GM23338 (cell line): ENCODE results near the gene DSCAML1. TPM values are rescaled to one million over a fixed set of nuclear protein-coding genes. Genes with fewer than 3 reads are reported as not detected.
A peak's percentile ranks its signal among the peaks of the same experiment; 100 is the strongest.

ENCODE experiments used
- ATAC-seq: fragments of 200-7000 bp; cut with Tn5 transposase; 3 replicates; pipeline ENCODE4 v1.9.1; 2020
- DNase-seq: peaks from one replicate; pipeline ENCODE4 v3.0.0-alpha.2; 2015; ENCODE audit warnings: low spot score
- H2AFZ ChIP-seq: fragments of 200-600 bp; sonication (generic); 2 replicates; pipeline ENCODE4 v1.8.0; 2016; ENCODE audit warnings: antibody characterized with exemption, mild to moderate bottlenecking, moderate library complexity
- H3F3A ChIP-seq: fragments of 200-600 bp; sonication (generic); replicated peaks from 2 replicates; pipeline ENCODE4 v1.8.0; 2017; ENCODE audit warnings: antibody characterized with exemption, mixed run types, low read depth
- H3K27ac ChIP-seq: fragments of 200-600 bp; sonication (generic); 2 replicates; pipeline ENCODE4 v1.6.1; 2016; ENCODE audit warnings: low read depth
- H3K27me3 ChIP-seq: fragments of 200-600 bp; sonication (generic); 2 replicates; pipeline ENCODE4 v1.8.0; 2016; ENCODE audit warnings: mild to moderate bottlenecking, mixed run types, moderate library complexity; ENCODE audit not compliant: insufficient read depth
- H3K36me3 ChIP-seq: fragments of 200-600 bp; sonication (generic); 2 replicates; pipeline ENCODE4 v1.8.0; 2016; ENCODE audit warnings: mild to moderate bottlenecking; ENCODE audit not compliant: insufficient read depth
- H3K4me1 ChIP-seq: fragments of 200-600 bp; sonication (generic); 2 replicates; pipeline ENCODE4 v1.8.0; 2016; ENCODE audit warnings: mild to moderate bottlenecking, moderate library complexity; ENCODE audit not compliant: insufficient read depth
- H3K4me2 ChIP-seq: fragments of 200-600 bp; sonication (generic); 2 replicates; pipeline ENCODE4 v1.7.1; 2017; ENCODE audit warnings: mixed run types
- H3K4me3 ChIP-seq: fragments of 200-600 bp; sonication (generic); 2 replicates; pipeline ENCODE4 v1.6.1; 2016; ENCODE audit warnings: mixed run types
- H3K79me2 ChIP-seq: fragments of 200-600 bp; sonication (generic); replicated peaks from 2 replicates; pipeline ENCODE4 v1.8.0; 2017; ENCODE audit warnings: mild to moderate bottlenecking; ENCODE audit not compliant: insufficient read depth
- H3K9me2 ChIP-seq: fragments of 200-600 bp; sonication (generic); 2 replicates; pipeline ENCODE4 v1.8.0; 2017; ENCODE audit not compliant: insufficient read depth
- H4K20me1 ChIP-seq: fragments of 200-600 bp; sonication (generic); replicated peaks from 2 replicates; pipeline ENCODE4 v1.8.0; 2017; ENCODE audit warnings: mild to moderate bottlenecking; ENCODE audit not compliant: insufficient read depth
- H3K27ac Mint-ChIP-seq: 2 replicates; pipeline ENCODE4 v1.8.0; 2020; ENCODE audit warnings: inconsistent platforms, mild to moderate bottlenecking, moderate library complexity, mixed read lengths
- H3K27me3 Mint-ChIP-seq: 3 replicates; pipeline ENCODE4 v1.8.0; 2022; ENCODE audit warnings: low read depth, mild to moderate bottlenecking, moderate library complexity, mixed read lengths, inconsistent platforms; ENCODE audit not compliant: insufficient read depth, poor library complexity
- H3K36me3 Mint-ChIP-seq: 3 replicates; pipeline ENCODE4 v1.8.0; 2021; ENCODE audit warnings: low read depth, mild to moderate bottlenecking, inconsistent platforms, moderate library complexity, mixed read lengths
- H3K4me1 Mint-ChIP-seq: 3 replicates; pipeline ENCODE4 v1.8.0; 2020; ENCODE audit warnings: mild to moderate bottlenecking, inconsistent platforms, mixed read lengths
- H3K4me3 Mint-ChIP-seq: 3 replicates; pipeline ENCODE4 v1.8.0; 2021; ENCODE audit warnings: moderate library complexity, mild to moderate bottlenecking, inconsistent platforms, mixed read lengths
- H3K9me3 Mint-ChIP-seq: 3 replicates; pipeline ENCODE4 v1.8.0; 2020; ENCODE audit warnings: moderate library complexity, mild to moderate bottlenecking, inconsistent platforms, mixed read lengths
- CREB1 ChIP-seq: fragments of 250-450 bp; sonication (Bioruptor Pico); IDR thresholded peaks from 2 replicates; pipeline ENCODE4 v1.5.0; 2020; ENCODE audit warnings: low read depth, mild to moderate bottlenecking, moderate library complexity
- EZH2 ChIP-seq: fragments of 200-600 bp; sonication (generic); IDR thresholded peaks from one replicate; pipeline ENCODE4 v1.8.0; 2017; ENCODE audit warnings: antibody characterized with exemption, mild to moderate bottlenecking, low read depth; ENCODE audit not compliant: unreplicated experiment
- EZH2phosphoT487 ChIP-seq: fragments of 200-600 bp; sonication (generic); IDR thresholded peaks from one replicate; pipeline ENCODE4 v1.8.1; 2018; ENCODE audit warnings: antibody characterized with exemption; ENCODE audit not compliant: unreplicated experiment
- JUNB ChIP-seq: IDR thresholded peaks from one replicate; pipeline ENCODE4 v1.6.1; 2016; ENCODE audit warnings: antibody characterized with exemption; ENCODE audit not compliant: unreplicated experiment
- NANOG ChIP-seq: IDR thresholded peaks from 2 replicates; pipeline ENCODE4 v1.6.1; 2016; ENCODE audit warnings: antibody characterized with exemption, borderline replicate concordance
- POLR2AphosphoS5 ChIP-seq: IDR thresholded peaks from 2 replicates; pipeline ENCODE4 v1.6.1; 2016; ENCODE audit warnings: antibody characterized with exemption, low read depth
- ZNF114 ChIP-seq: fragments of 250-450 bp; sonication (Bioruptor Pico); IDR thresholded peaks from 2 replicates; pipeline ENCODE4 v1.5.0; 2020; ENCODE audit warnings: mild to moderate bottlenecking, moderate library complexity
- ZNF331 ChIP-seq: fragments of 250-450 bp; sonication (Bioruptor Pico); IDR thresholded peaks from 2 replicates; pipeline ENCODE4 v1.5.0; 2020; ENCODE audit warnings: low read depth, mild to moderate bottlenecking, moderate library complexity
- polyA plus RNA-seq: library from polyadenylated mRNA; unstranded; fragments of >200 nt; fragmentation: Nextera tagmentation; extraction: Ambion mirVana; gene quantifications from 2 replicates; pipeline ENCODE4 v1.2.1, GENCODE V29; 2016
- total RNA-seq: library from RNA; depleted of rRNA; stranded (reverse); fragments of >200 nt; shearing (Covaris generic); gene quantifications from 2 replicates; pipeline ENCODE4 v1.2.3, GENCODE V29; 2014
- TF ChIP-seq, protein P1 (sequence below), 2 experiments: fragments of 200-600 bp in 1 of 2; sonication (generic) in 1 of 2; conservative IDR thresholded peaks; 2 replicates each; pipeline versions ENCODE4 v1.5.1 to v1.6.1; 2016 to 2017; ENCODE audit warnings: antibody characterized with exemption in 2 of 2, low read depth in 2 of 2, mild to moderate bottlenecking in 2 of 2, moderate library complexity in 1 of 2
- TF ChIP-seq, protein P2 (sequence below): IDR thresholded peaks from 2 replicates; pipeline ENCODE4 v1.6.1; 2016; ENCODE audit warnings: antibody characterized with exemption
- TF ChIP-seq, protein P3 (sequence below): fragments of 250-450 bp; sonication (Bioruptor Pico); IDR thresholded peaks from 2 replicates; pipeline ENCODE4 v1.5.0; 2020; ENCODE audit warnings: mild to moderate bottlenecking, moderate library complexity

Gene DSCAML1
- total and polyA plus RNA-seq, 2 experiments from 2014 or later, result 0.17 TPM; not detected in 1

DNA sequence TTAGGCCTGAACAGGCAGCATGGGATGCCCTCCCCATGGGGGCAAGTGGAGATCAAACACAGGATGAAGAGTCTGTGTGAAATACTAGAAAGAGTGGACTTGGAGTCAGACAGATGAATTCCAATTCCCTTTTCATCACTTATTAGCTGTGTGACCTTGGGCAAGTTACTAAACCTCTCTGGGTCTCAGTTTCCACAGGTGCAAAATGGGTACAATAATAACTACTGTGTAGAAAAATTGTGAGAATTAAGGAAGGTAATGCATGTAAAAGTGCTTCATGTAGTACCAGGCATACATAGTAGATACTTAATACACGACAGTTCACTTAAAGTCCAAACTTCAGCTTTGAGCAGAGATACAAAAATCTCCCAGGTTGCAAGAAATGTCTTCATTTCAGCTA lies 176.4 kb downstream of the DSCAML1 start (continued):
- TF ChIP-seq POLR2AphosphoS5 (no peak), EZH2 (no peak), ZNF331 (CRISPR knock-in tag) (no peak), ZNF114 (CRISPR knock-in tag) (no peak)
- TF ChIP-seq, protein P1, sequence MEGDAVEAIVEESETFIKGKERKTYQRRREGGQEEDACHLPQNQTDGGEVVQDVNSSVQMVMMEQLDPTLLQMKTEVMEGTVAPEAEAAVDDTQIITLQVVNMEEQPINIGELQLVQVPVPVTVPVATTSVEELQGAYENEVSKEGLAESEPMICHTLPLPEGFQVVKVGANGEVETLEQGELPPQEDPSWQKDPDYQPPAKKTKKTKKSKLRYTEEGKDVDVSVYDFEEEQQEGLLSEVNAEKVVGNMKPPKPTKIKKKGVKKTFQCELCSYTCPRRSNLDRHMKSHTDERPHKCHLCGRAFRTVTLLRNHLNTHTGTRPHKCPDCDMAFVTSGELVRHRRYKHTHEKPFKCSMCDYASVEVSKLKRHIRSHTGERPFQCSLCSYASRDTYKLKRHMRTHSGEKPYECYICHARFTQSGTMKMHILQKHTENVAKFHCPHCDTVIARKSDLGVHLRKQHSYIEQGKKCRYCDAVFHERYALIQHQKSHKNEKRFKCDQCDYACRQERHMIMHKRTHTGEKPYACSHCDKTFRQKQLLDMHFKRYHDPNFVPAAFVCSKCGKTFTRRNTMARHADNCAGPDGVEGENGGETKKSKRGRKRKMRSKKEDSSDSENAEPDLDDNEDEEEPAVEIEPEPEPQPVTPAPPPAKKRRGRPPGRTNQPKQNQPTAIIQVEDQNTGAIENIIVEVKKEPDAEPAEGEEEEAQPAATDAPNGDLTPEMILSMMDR (conservative IDR thresholded peaks at IDR 0.05; ENCODE audit: low read depth in 2 of 2), result no peak
- TF ChIP-seq, protein P2, sequence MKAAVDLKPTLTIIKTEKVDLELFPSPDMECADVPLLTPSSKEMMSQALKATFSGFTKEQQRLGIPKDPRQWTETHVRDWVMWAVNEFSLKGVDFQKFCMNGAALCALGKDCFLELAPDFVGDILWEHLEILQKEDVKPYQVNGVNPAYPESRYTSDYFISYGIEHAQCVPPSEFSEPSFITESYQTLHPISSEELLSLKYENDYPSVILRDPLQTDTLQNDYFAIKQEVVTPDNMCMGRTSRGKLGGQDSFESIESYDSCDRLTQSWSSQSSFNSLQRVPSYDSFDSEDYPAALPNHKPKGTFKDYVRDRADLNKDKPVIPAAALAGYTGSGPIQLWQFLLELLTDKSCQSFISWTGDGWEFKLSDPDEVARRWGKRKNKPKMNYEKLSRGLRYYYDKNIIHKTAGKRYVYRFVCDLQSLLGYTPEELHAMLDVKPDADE, result no peak

DNA sequence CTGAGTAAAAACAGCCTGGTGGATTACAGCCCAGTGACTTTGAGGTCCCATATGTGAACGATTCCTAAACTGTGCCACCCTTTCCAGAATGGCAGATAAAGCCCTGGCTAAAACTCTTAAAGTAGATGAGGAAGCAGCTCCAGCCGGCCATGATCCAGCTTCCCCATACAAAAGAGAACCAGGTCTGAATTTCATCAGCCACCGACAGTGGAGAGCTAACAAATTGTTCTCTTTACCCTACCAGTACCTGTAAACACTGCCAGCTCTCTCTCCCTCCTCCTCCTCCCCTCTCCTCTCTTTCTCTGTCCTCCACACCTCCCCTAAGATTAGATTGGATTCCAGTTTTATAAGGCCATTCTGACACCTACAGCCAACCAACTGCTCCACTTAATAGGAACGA lies 176.9 kb downstream of the DSCAML1 start:
- Histone ChIP-seq H3F3A (no peaks in the 10 kb centered on the region), H3K36me3 (no peaks in the 10 kb centered on the region), H3K4me3 (no peak overlapping the region), H3K9me2 (no peaks in the 10 kb centered on the region), H3K79me2 (no peaks in the 10 kb centered on the region), H3K27me3 (no peaks in the 10 kb centered on the region), H4K20me1 (no peaks in the 10 kb centered on the region), H2AFZ (no peak overlapping the region), H3K4me2 (no peak overlapping the region), H3K4me1 (peaks cover under 1% of the 10 kb centered on the region; the same call in 1 of the 2 replicates), H3K27ac (no peak overlapping the region)
- no peak for DNase-seq
- ATAC-seq, result no peak
- Mint-ChIP-seq H3K27ac (peak overlapping the region; percentile 3; the same call in 1 of the 2 replicates), H3K36me3 (no peaks in the 10 kb centered on the region), H3K4me1 (peaks cover 19% of the 10 kb centered on the region; the same call in 2 of the 3 replicates), H3K27me3 (peaks cover 6% of the 10 kb centered on the region), H3K4me3 (no peak overlapping the region), H3K9me3 (peaks cover 5% of the 10 kb centered on the region; the same call in 1 of the 3 replicates)
- TF ChIP-seq EZH2 (no peak), NANOG (no peak), EZH2phosphoT487 (no peak), CREB1 (no peak), JUNB (no peak), ZNF114 (CRISPR knock-in tag) (no peak)
- TF ChIP-seq, protein P2, result no peak
- TF ChIP-seq, protein P1 (conservative IDR thresholded peaks at IDR 0.05; ENCODE audit: low read depth in 2 of 2), result no peak
- TF ChIP-seq, protein P3, sequence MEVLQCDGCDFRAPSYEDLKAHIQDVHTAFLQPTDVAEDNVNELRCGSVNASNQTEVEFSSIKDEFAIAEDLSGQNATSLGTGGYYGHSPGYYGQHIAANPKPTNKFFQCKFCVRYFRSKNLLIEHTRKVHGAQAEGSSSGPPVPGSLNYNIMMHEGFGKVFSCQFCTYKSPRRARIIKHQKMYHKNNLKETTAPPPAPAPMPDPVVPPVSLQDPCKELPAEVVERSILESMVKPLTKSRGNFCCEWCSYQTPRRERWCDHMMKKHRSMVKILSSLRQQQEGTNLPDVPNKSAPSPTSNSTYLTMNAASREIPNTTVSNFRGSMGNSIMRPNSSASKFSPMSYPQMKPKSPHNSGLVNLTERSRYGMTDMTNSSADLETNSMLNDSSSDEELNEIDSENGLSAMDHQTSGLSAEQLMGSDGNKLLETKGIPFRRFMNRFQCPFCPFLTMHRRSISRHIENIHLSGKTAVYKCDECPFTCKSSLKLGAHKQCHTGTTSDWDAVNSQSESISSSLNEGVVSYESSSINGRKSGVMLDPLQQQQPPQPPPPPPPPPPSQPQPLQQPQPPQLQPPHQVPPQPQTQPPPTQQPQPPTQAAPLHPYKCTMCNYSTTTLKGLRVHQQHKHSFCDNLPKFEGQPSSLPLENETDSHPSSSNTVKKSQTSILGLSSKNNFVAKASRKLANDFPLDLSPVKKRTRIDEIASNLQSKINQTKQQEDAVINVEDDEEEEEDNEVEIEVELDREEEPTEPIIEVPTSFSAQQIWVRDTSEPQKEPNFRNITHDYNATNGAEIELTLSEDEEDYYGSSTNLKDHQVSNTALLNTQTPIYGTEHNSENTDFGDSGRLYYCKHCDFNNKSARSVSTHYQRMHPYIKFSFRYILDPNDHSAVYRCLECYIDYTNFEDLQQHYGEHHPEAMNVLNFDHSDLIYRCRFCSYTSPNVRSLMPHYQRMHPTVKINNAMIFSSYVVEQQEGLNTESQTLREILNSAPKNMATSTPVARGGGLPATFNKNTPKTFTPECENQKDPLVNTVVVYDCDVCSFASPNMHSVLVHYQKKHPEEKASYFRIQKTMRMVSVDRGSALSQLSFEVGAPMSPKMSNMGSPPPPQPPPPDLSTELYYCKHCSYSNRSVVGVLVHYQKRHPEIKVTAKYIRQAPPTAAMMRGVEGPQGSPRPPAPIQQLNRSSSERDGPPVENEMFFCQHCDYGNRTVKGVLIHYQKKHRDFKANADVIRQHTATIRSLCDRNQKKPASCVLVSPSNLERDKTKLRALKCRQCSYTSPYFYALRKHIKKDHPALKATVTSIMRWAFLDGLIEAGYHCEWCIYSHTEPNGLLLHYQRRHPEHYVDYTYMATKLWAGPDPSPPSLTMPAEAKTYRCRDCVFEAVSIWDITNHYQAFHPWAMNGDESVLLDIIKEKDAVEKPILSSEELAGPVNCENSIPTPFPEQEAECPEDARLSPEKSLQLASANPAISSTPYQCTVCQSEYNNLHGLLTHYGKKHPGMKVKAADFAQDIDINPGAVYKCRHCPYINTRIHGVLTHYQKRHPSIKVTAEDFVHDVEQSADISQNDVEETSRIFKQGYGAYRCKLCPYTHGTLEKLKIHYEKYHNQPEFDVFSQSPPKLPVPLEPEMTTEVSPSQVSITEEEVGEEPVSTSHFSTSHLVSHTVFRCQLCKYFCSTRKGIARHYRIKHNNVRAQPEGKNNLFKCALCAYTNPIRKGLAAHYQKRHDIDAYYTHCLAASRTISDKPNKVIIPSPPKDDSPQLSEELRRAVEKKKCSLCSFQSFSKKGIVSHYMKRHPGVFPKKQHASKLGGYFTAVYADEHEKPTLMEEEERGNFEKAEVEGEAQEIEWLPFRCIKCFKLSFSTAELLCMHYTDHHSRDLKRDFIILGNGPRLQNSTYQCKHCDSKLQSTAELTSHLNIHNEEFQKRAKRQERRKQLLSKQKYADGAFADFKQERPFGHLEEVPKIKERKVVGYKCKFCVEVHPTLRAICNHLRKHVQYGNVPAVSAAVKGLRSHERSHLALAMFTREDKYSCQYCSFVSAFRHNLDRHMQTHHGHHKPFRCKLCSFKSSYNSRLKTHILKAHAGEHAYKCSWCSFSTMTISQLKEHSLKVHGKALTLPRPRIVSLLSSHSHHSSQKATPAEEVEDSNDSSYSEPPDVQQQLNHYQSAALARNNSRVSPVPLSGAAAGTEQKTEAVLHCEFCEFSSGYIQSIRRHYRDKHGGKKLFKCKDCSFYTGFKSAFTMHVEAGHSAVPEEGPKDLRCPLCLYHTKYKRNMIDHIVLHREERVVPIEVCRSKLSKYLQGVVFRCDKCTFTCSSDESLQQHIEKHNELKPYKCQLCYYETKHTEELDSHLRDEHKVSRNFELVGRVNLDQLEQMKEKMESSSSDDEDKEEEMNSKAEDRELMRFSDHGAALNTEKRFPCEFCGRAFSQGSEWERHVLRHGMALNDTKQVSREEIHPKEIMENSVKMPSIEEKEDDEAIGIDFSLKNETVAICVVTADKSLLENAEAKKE (CRISPR knock-in tag), result no peak
